PC-3 (cell line): ENCODE data around the gene MAD1L1.

ENCODE experiments used
- EZH2phosphoT487 ChIP-seq: fragments of 300-600 bp; sonication (generic); IDR thresholded peaks from 2 replicates; pipeline ENCODE4 v1.6.1; 2018; ENCODE audit warnings: mild to moderate bottlenecking, antibody characterized with exemption, low read length, borderline replicate concordance
- TF ChIP-seq, protein P1 (sequence below): fragments of 300-600 bp; sonication (generic); conservative IDR thresholded peaks from 2 replicates; pipeline ENCODE4 v1.5.1; 2017; ENCODE audit warnings: antibody characterized with exemption, low read depth, mild to moderate bottlenecking, low read length

DNA sequence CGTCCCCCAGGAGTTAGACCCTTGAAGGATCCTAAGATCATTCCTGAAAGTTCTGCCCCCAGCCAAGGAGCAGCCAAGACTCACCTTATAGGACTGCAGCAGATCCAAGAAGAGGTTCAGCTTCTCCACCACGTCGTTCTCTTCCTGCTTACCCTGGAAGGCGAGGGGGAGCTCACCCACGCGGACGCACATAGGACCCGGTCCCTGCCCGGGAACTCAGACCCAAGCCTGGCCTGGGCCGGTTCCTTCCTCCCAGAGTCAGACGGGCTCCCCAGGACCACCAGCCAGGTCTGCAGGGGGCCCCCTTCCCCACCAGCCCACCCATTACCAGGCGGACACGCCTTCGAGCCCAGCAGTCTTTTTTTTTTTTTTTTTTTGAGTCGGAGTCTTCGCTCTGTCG, 24.9 kb upstream of the MAD1L1 start:
- TF ChIP-seq, protein P1, sequence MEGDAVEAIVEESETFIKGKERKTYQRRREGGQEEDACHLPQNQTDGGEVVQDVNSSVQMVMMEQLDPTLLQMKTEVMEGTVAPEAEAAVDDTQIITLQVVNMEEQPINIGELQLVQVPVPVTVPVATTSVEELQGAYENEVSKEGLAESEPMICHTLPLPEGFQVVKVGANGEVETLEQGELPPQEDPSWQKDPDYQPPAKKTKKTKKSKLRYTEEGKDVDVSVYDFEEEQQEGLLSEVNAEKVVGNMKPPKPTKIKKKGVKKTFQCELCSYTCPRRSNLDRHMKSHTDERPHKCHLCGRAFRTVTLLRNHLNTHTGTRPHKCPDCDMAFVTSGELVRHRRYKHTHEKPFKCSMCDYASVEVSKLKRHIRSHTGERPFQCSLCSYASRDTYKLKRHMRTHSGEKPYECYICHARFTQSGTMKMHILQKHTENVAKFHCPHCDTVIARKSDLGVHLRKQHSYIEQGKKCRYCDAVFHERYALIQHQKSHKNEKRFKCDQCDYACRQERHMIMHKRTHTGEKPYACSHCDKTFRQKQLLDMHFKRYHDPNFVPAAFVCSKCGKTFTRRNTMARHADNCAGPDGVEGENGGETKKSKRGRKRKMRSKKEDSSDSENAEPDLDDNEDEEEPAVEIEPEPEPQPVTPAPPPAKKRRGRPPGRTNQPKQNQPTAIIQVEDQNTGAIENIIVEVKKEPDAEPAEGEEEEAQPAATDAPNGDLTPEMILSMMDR: no peak
- TF ChIP-seq EZH2phosphoT487: no peak
